Gastroesophageal sphincter (tissue), 4 donors: ENCODE measurements around the gene IFFO2. TPM values are rescaled to one million over a fixed set of nuclear protein-coding genes. Genes with fewer than 3 reads are reported as not detected.

ENCODE experiments used
- ATAC-seq: fragments of 150-250 bp; one replicate; pipeline ENCODE4 v1.9.1; 2016; ENCODE audit warnings: mild to moderate bottlenecking, moderate library complexity
- H3K27ac ChIP-seq, 4 donors: fragments of 200-600 bp; sonication (generic) in 3 of 4; 1 replicate in 3 of 4; 2 replicates in 1 of 4; pipeline ENCODE4 v1.5.1; 2016 to 2019
- H3K27me3 ChIP-seq: fragments of 200-600 bp; sonication (generic); one replicate; pipeline ENCODE4 v1.5.1; 2019
- H3K36me3 ChIP-seq, 2 donors: fragments of 200-600 bp; sonication (generic); one replicate each; pipeline ENCODE4 v1.5.1; 2019; ENCODE audit warnings: control low read depth in 1 of 2
- H3K4me1 ChIP-seq, 3 donors: fragments of 200-600 bp; sonication (generic); 1 replicate in 2 of 3; 2 replicates in 1 of 3; pipeline ENCODE4 v1.5.1; 2016 to 2019; ENCODE audit warnings: control low read depth in 2 of 3
- H3K4me3 ChIP-seq, 2 donors: fragments of 200-600 bp; sonication (generic); one replicate each; pipeline ENCODE4 v1.5.1; 2019; ENCODE audit warnings: mild to moderate bottlenecking in 1 of 2, moderate library complexity in 1 of 2
- H3K9me3 ChIP-seq, 3 donors: fragments of 200-600 bp; sonication (generic); one replicate each; pipeline ENCODE4 v1.5.1; 2017 to 2019; ENCODE audit warnings: control low read depth in 2 of 3
- EP300 ChIP-seq: sonication (generic); formaldehyde crosslinking; IDR thresholded peaks from one replicate; pipeline ENCODE4 v1.6.1; 2017; ENCODE audit warnings: antibody characterized with exemption, mild to moderate bottlenecking
- POLR2A ChIP-seq, 2 donors: fragments of 450-650 bp; IDR thresholded peaks; one replicate each; pipeline ENCODE4 v1.6.1; 2017; ENCODE audit warnings: antibody characterized with exemption in 2 of 2, mild to moderate bottlenecking in 2 of 2, moderate library complexity in 1 of 2
- POLR2AphosphoS5 ChIP-seq: sonication (generic); formaldehyde crosslinking; IDR thresholded peaks from one replicate; pipeline ENCODE4 v1.6.1; 2017; ENCODE audit warnings: antibody characterized with exemption
- WGBS, 2 donors: methylation state at CpG; one replicate each; pipeline ENCODE4 v1.1.5; 2018; ENCODE audit warnings: low coverage in 1 of 2; 5-methylcytosine and 5-hydroxymethylcytosine counted together
- total RNA-seq, 4 donors: library from RNA; depleted of rRNA; stranded (reverse); fragments of >200 nt; gene quantifications; one replicate each; pipeline ENCODE4 v1.1.0, GENCODE V29; 2016
- TF ChIP-seq, protein P1 (sequence below), 4 experiments: fragments of 200-600 bp in 2 of 4; fragments of 450-650 bp in 2 of 4; sonication (generic) in 1 of 4; IDR thresholded peaks; one replicate each; pipeline ENCODE4 v1.5.1; 2017 to 2019; ENCODE audit warnings: antibody characterized with exemption in 4 of 4, mild to moderate bottlenecking in 2 of 4, moderate library complexity in 2 of 4

The IFFO2 gene
- total RNA-seq, 4 donors from 2014 or later: 9.3 to 18.4 (median 12.7) TPM

- Histone ChIP-seq H3K27me3 (no peaks in the 10 kb centered on the region), H3K9me3 (no peaks in the 10 kb centered on the region), H3K4me3 (no peak overlapping the region), H3K36me3 (no peaks in the 10 kb centered on the region), H3K4me1 (peaks cover 0 to 76% (median 35%) of the 10 kb centered on the region in 3 donors), H3K27ac (no peak overlapping the region)
- no peak for TF ChIP-seq POLR2A (IDR thresholded peaks at IDR 0.05)
- TF ChIP-seq, protein P1, sequence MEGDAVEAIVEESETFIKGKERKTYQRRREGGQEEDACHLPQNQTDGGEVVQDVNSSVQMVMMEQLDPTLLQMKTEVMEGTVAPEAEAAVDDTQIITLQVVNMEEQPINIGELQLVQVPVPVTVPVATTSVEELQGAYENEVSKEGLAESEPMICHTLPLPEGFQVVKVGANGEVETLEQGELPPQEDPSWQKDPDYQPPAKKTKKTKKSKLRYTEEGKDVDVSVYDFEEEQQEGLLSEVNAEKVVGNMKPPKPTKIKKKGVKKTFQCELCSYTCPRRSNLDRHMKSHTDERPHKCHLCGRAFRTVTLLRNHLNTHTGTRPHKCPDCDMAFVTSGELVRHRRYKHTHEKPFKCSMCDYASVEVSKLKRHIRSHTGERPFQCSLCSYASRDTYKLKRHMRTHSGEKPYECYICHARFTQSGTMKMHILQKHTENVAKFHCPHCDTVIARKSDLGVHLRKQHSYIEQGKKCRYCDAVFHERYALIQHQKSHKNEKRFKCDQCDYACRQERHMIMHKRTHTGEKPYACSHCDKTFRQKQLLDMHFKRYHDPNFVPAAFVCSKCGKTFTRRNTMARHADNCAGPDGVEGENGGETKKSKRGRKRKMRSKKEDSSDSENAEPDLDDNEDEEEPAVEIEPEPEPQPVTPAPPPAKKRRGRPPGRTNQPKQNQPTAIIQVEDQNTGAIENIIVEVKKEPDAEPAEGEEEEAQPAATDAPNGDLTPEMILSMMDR (IDR thresholded peaks at IDR 0.05): no peak
- TF ChIP-seq EP300: no peak
- TF ChIP-seq POLR2AphosphoS5: no peak
- WGBS, 2 donors: no CpG with 5 or more reads among the region's 6 CpGs
- no peak for ATAC-seq
Observed at GRCh38 chr1:18928985-18929384, 27.5 kb downstream of the IFFO2 start.

DNA sequence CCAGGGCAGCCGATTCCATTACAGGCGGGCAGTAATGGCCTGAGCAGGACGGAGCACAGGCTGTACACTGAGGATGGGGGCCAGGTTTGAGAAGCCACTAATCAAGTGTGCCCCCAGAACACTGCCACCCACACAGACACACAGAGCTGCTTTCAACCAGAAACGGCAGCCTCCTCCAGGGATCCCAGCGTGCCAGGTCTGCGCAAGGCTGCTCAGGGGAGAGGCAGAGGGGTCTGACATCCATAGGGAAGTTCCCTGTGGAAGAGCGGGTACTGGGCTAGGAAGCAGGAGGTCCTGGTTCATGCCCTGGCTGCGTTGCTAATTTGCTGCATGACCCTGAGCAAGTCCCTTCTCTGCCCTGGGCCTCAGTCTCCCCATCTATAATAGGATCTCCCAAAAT lies 28.1 kb downstream of the IFFO2 start:
- TF ChIP-seq, protein P1 (IDR thresholded peaks at IDR 0.05): no peak
- TF ChIP-seq POLR2A (IDR thresholded peaks at IDR 0.05): no peak
- TF ChIP-seq EP300: no peak
- TF ChIP-seq POLR2AphosphoS5: no peak
- Histone ChIP-seq H3K36me3 (no peaks in the 10 kb centered on the region), H3K9me3 (no peaks in the 10 kb centered on the region), H3K27me3 (no peaks in the 10 kb centered on the region), H3K4me3 (no peak overlapping the region), H3K4me1 (peaks cover 3 to 80% (median 41%) of the 10 kb centered on the region in 3 donors), H3K27ac (peak overlapping the region in 2 of 4 donors; percentile 49 to 77)
- ATAC-seq: no peak
- 60% methylated on average over 1 of the region's 8 CpGs; no CpG with 5 or more reads in 1 of the 2 donors for WGBS, 2 donors

GRCh38 chr1:18927654-18928272 lies 28.7 kb downstream of the IFFO2 start:
- WGBS, 2 donors: 64 to 75% methylated on average over 4 of the region's 12 CpGs
- H3K9me3 ChIP-seq: no peaks in the 10 kb centered on the region
- H3K27ac ChIP-seq: peak overlapping the region in 3 of 4 donors; percentile 64 to 77 (median 70)
- no peak for TF ChIP-seq EP300
- no peaks in the 10 kb centered on the region for H3K27me3 ChIP-seq
- no peak for ATAC-seq
- H3K4me3 ChIP-seq: peak overlapping the region in 1 of 2 donors; percentile 8
- H3K36me3 ChIP-seq: no peaks in the 10 kb centered on the region
- peaks cover 5 to 80% (median 41%) of the 10 kb centered on the region in 3 donors for H3K4me1 ChIP-seq

DNA sequence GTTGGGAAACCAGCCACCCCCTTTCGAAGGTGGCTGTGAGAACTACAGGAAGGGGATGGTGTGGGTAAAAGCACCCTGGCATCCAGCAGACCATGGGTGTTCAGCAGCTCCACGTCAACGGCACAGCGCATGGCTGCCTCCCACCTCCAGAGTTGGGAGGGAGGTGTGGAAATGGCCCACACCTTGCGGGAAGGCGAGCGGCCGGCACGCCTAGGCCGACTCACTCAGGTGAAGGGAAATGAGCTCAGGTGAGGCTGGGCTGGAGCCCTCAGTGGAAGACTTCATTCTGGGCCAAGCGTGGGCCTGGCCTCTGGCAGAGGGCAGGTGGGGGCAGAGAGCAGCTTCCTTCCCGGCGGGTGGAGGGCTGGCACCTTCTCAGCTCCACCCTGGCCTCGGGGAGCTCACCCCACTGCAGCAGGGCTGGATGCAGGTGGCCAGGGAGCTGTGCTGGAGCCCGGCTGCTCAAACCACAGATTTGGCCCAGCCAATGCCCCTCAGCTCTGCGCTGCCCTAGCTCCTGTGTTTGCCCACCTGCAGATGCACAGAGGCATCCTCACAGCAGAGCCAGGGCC lies 29.3 kb downstream of the IFFO2 start:
- ATAC-seq: no peak
- H3K36me3 ChIP-seq: no peaks in the 10 kb centered on the region
- no CpG with 5 or more reads among the region's 16 CpGs for WGBS, 2 donors
- H3K27me3 ChIP-seq: no peaks in the 10 kb centered on the region
- peak overlapping the region in 1 of 2 donors; percentile 8 for H3K4me3 ChIP-seq
- TF ChIP-seq POLR2AphosphoS5 (no peak), POLR2A (IDR thresholded peaks at IDR 0.05) (no peak), EP300 (no peak)
- TF ChIP-seq, protein P1 (IDR thresholded peaks at IDR 0.05): no peak
- peak overlapping the region in 3 of 4 donors; percentile 64 to 77 (median 70) for H3K27ac ChIP-seq
- peaks cover 6 to 80% (median 41%) of the 10 kb centered on the region in 3 donors for H3K4me1 ChIP-seq
- no peaks in the 10 kb centered on the region for H3K9me3 ChIP-seq

GRCh38 chr1:18926315-18927081 lies 30.0 kb downstream of the IFFO2 start:
- H3K9me3 ChIP-seq: no peaks in the 10 kb centered on the region
- no peaks in the 10 kb centered on the region for H3K36me3 ChIP-seq
- H3K27ac ChIP-seq: peak overlapping the region in 3 of 4 donors; percentile 64 to 77 (median 70)
- WGBS, 2 donors: 33 to 84% methylated on average over 2 to 4 of the region's 13 CpGs
- peak overlapping the region in 1 of 2 donors; percentile 8 for H3K4me3 ChIP-seq
- H3K4me1 ChIP-seq: peaks cover 6 to 80% (median 46%) of the 10 kb centered on the region in 3 donors
- H3K27me3 ChIP-seq: no peaks in the 10 kb centered on the region
- ATAC-seq: peak; percentile 40
- TF ChIP-seq, protein P1 (IDR thresholded peaks at IDR 0.05): no peak
- TF ChIP-seq EP300: no peak
- TF ChIP-seq POLR2AphosphoS5: no peak
- TF ChIP-seq POLR2A (IDR thresholded peaks at IDR 0.05): no peak
